GM10266 (cell line): Measurements from ENCODE around the gene MN1.

Experiments used
- DNase-seq: peaks from one replicate; pipeline ENCODE4 v3.0.0; 2012; ENCODE audit errors: extremely low spot score
- TF ChIP-seq, protein P1 (sequence below): IDR thresholded peaks from 2 replicates; pipeline ENCODE4 v1.5.1; 2012; ENCODE audit warnings: mild to moderate bottlenecking, low read depth; ENCODE audit not compliant: control insufficient read depth, insufficient read depth; ENCODE audit errors: missing control alignments

The MN1 gene

DNA sequence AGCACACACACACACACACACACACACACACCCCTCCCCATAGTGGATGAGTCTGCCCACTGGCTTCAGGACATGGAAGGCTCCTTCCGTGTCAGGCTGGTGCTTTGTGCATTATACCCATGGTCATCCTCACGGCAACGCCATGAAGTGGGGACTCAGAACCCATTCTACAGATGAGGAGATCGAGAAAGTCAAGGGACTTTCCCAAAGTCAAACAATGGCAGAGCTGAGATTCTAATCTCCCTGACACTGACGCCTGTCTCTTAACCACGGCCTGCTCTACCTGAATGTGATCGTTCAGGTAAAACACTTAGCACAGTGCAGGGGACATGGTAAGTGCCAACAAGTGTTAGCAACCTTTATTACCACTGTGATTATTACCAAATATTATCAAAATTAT is 4.3 kb upstream of the MN1 start:
- DNase-seq = no peak
- TF ChIP-seq, protein P1, sequence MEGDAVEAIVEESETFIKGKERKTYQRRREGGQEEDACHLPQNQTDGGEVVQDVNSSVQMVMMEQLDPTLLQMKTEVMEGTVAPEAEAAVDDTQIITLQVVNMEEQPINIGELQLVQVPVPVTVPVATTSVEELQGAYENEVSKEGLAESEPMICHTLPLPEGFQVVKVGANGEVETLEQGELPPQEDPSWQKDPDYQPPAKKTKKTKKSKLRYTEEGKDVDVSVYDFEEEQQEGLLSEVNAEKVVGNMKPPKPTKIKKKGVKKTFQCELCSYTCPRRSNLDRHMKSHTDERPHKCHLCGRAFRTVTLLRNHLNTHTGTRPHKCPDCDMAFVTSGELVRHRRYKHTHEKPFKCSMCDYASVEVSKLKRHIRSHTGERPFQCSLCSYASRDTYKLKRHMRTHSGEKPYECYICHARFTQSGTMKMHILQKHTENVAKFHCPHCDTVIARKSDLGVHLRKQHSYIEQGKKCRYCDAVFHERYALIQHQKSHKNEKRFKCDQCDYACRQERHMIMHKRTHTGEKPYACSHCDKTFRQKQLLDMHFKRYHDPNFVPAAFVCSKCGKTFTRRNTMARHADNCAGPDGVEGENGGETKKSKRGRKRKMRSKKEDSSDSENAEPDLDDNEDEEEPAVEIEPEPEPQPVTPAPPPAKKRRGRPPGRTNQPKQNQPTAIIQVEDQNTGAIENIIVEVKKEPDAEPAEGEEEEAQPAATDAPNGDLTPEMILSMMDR = no peak

DNA sequence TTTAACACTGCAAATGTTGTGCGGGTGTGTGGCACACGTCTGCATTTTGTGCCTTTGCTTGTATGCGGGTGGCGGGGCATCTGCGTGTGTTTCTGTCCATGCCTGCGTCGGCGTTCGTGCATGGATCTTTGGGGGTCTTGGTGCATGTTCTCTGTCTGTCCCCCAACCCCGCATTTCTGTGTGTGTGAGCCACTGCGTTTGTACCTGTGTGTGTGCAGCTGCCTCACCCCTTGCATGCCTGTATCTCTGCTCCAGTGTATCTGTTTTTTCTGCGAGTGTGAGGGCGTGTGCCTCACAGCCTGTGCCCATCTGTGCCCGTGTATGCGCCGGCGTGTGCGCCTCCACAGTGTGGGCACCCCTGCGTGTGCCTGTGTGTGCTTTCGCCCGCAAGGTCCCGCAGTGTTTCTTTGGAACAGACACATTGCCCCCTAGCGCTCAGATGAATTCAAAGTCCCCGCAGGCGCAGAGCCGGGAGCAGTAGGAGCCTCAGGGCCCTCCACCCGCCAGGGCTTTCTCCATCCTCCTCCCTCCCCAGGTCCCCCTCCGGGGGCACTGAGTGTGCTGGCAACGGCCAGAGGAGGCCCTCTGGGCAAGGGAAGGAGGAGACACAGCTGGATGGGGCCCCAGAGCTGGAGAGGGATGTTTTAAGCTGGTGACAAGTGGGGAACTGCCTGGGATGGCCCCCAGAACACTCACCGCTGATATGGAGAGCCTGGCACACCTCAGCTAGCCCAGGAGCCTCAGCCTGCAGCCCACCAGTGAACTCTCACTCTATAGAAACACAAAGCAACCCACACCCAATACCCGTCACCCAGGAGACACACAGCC is 3.1 kb upstream of the MN1 start:
- peak; percentile 80 for DNase-seq
- TF ChIP-seq, protein P1 = peak; percentile 67

DNA sequence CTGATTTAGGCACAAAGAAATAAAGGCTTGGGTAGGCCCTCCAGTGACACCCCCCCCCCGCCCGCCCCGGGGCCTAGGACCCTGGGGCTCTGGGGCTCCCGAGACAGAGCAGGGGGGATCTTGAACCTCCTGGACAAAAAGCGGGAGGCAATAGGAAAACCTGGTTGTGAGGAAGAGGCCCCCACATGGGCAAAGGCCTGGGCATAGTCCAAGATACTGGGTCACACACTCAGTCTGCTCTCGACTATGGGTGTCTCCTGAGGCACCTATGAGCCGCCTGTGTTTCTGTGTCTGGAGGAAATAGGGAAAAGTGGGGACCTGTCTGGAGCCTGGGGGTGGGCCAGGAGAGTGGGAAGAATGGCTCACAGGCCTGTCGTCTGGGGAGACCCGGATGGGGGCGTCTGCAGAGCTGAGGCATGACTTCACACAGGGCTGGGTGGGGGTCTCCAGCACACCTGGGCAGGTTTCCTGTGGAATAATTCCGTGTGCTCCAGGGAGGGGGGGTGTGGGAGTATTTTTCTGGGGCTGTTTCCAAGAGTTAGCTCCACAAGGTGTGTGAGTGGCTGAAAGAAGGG is 2.4 kb upstream of the MN1 start:
- TF ChIP-seq, protein P1 = no peak
- no peak for DNase-seq

DNA sequence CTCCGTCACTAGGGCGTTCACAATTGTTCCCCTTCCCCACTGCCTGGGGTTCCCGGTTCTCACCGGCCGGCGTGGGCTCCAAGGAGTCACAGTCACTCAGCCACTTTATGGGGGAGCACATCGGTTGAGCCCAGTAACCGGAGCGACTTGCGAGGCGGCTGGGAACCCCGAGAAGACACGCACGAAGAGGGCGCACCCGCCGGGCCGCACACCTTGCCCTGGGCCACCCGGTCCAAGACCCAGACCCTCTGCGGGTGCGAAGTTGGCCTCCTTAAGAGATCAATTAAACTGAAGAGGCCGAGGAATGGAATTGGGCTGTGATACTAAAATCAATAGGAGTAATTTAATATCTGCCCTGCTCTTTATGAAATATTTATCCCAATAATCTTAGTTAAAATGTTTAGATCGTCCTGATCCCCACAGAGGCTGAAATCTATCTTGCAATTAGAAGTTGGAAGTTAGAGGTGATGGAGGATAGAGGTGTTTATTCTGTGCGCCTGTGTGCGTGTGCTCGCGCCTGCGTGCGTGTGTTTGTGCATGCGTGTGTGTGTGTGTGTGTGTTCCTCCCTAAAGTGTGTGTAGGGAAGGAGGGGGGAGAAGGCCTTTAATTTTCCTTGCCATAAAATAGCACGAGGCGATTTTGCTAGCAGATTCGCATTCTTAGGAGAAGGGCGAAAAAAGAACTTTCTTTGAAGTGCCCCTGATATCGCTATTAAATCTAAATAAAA is 954 bp upstream of the MN1 start:
- peak; percentile 35 for DNase-seq
- TF ChIP-seq, protein P1 = no peak

DNA sequence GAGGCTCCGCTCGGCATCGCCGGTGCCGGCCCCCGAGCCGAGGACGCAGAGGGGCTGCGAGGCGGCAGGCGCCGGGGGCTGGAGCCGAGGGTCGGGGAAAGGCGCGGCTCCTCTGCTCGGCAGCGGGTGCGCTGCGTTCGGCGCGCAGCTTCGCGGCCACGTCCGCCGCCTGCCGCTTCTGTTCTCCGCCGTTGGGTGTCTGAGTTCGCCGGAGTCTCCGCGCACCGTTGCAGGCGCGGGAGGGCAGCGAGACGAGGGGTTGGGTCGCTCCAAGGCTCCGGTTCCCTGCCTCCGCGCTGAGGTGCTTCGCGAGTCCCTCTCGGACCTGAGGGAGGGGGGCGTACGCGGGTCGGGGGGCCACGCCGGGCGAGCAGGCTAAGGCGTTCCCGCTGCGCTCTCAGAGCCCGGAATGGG is 347 bp downstream of the MN1 start:
- TF ChIP-seq, protein P1 = no peak
- DNase-seq = peak; percentile 39

DNA sequence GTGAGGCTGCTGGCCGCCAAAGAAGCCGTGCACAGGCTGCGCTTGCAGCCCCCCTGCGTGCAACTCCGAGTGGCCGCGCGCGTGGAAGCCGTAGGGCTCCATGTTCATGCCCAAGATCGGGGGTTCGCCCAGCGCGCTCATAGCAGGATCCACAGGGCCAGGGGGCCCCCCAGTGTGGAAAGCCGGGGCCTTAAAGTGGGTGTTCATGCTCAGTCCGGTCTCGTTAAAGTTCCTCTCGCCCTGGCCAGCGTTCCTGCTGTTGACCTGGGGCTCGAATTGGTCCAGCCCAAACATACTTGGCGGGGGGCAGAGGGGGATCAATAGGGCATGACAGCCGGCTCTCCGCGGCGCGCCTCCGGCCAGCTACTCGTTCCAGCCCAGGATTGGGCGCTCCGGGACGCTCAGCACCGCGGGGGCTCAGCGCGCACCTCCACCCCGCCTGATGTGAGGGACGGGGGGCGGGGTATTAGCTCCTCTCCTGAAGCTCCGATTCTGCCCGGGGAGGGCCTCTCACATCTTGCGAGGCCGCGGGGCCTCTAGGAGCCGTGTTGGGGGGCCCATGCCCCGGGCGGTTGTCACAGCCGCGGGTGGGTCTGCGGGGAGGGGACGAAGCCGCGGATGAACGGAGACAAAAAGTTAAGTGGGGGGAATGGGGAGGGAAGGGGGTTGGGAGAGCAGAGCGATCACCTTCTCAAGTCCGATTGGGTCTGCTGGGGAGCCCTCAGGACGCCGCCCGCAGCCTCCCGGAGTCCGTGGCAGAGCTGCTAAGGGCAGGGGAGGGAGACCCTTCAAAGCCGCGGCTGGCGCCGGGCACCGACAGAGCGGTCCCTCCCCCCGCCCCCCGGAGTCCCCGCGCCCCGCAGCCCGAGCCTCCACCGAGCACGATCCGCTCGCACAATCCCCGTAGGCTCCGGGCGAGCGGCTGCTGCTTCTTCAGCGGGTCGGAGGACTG is 1.0 kb downstream of the MN1 start:
- peak; percentile 34 for DNase-seq
- TF ChIP-seq, protein P1 = no peak
